H1 (cell line): Measurements from ENCODE around the gene FTMT. TPM values are rescaled to one million over a fixed set of nuclear protein-coding genes. Genes with fewer than 3 reads are reported as not detected.
A peak's percentile ranks its signal among the peaks of the same experiment; 100 is the strongest.

ENCODE experiments used
- CTCF ChIA-PET: fragments of 300-600 bp; sonication (Branson Sonifier 250); formaldehyde crosslinking; loops from one replicate; lab custom pipeline; 2021; ENCODE audit not compliant: partially characterized antibody; lab: Charles Lee
- POLR2A ChIA-PET: fragments of 300-600 bp; sonication (Branson Sonifier 250); formaldehyde crosslinking; loops from one replicate; lab custom pipeline; 2021; ENCODE audit warnings: inconsistent platforms; ENCODE audit not compliant: partially characterized antibody; lab: Charles Lee
- DNase-seq, 2 experiments: peaks; one replicate each; pipeline versions ENCODE4 v3.0.0 to v3.0.0-alpha.2; 2010 to 2022; ENCODE audit warnings: low spot score in 2 of 2, low read depth in 1 of 2, mixed read lengths in 1 of 2
- FAIRE-seq: peaks from 2 replicates; lab custom pipeline; 2011; peaks lifted over from hg19 to GRCh38; lab: Jason Lieb, UNC
- H2AFZ ChIP-seq: 2 replicates; pipeline ENCODE4 v1.8.1; 2012; ENCODE audit warnings: low read length, inconsistent platforms
- H2AK5ac ChIP-seq: 2 replicates; pipeline ENCODE4 v1.6.1; 2013; ENCODE audit warnings: low read depth, low read length
- H2BK120ac ChIP-seq: replicated peaks from 2 replicates; pipeline ENCODE3; 2013; ENCODE audit warnings: low read depth, low read length, inconsistent platforms
- H2BK12ac ChIP-seq: 2 replicates; pipeline ENCODE4 v1.6.1; 2013; ENCODE audit warnings: low read depth, low read length
- H2BK15ac ChIP-seq: 2 replicates; pipeline ENCODE4 v1.6.1; 2013; ENCODE audit warnings: low read length
- H2BK20ac ChIP-seq: 2 replicates; pipeline ENCODE4 v1.6.1; 2013; ENCODE audit warnings: low read length
- H2BK5ac ChIP-seq: 2 replicates; pipeline ENCODE4 v1.6.1; 2013; ENCODE audit warnings: low read depth, low read length
- H3K14ac ChIP-seq: 2 replicates; pipeline ENCODE4 v1.6.1; 2013; ENCODE audit warnings: inconsistent platforms; ENCODE audit not compliant: insufficient read length
- H3K18ac ChIP-seq: 2 replicates; pipeline ENCODE4 v1.6.1; 2013; ENCODE audit warnings: low read length; ENCODE audit errors: extremely low read depth
- H3K23ac ChIP-seq: 2 replicates; pipeline ENCODE4 v1.6.1; 2013; ENCODE audit warnings: inconsistent platforms; ENCODE audit not compliant: insufficient read length
- H3K23me2 ChIP-seq: 2 replicates; pipeline ENCODE4 v1.6.1; 2013; ENCODE audit warnings: low read depth, low read length
- H3K27ac ChIP-seq: 2 replicates; pipeline ENCODE4 v1.6.1; 2011; ENCODE audit warnings: low read depth, low read length, inconsistent platforms
- H3K27me3 ChIP-seq, 4 experiments: replicated peaks in 1 of 4; 1 replicate in 1 of 4; 2 replicates in 3 of 4; pipeline versions ENCODE4 v1.6.1 to v1.8.1; 2011 to 2013; ENCODE audit warnings: low read length in 3 of 4, mild to moderate bottlenecking in 3 of 4, inconsistent platforms in 2 of 4, mixed read lengths in 2 of 4, moderate library complexity in 1 of 4; ENCODE audit not compliant: control insufficient read depth in 3 of 4, insufficient read depth in 3 of 4; ENCODE audit errors: extremely low read depth in 1 of 4
- H3K36me3 ChIP-seq, 4 experiments: 2 replicates each; pipeline versions ENCODE4 v1.6.1 to v1.8.1; 2011 to 2013; ENCODE audit warnings: mild to moderate bottlenecking in 4 of 4, low read length in 3 of 4, moderate library complexity in 2 of 4, control low read depth in 1 of 4, inconsistent platforms in 1 of 4; ENCODE audit not compliant: insufficient read depth in 4 of 4, control insufficient read depth in 2 of 4
- H3K4ac ChIP-seq: replicated peaks from 2 replicates; pipeline ENCODE3; 2013; ENCODE audit warnings: low read length, low read depth, mixed read lengths, inconsistent platforms; ENCODE audit not compliant: insufficient read length
- H3K4me1 ChIP-seq, 4 experiments: replicated peaks in 1 of 4; 1 replicate in 1 of 4; 2 replicates in 3 of 4; pipeline versions ENCODE4 v1.6.1 to v1.8.1; 2011 to 2013; ENCODE audit warnings: low read length in 3 of 4, inconsistent platforms in 2 of 4, mixed read lengths in 1 of 4; ENCODE audit not compliant: insufficient read depth in 4 of 4, control insufficient read depth in 3 of 4
- H3K4me2 ChIP-seq, 2 experiments: 2 replicates each; pipeline versions ENCODE4 v1.6.1 to v1.8.1; 2011 to 2013; ENCODE audit warnings: low read depth in 2 of 2, low read length in 2 of 2, control low read depth in 1 of 2, inconsistent platforms in 1 of 2, mild to moderate bottlenecking in 1 of 2; ENCODE audit not compliant: insufficient read depth in 1 of 2
- H3K4me3 ChIP-seq, 4 experiments: fragments of 200-600, 300-600 bp in 1 of 4; sonication (generic), shearing (Covaris generic), sonication (Bioruptor Twin) in 1 of 4; 2 replicates each; pipeline versions ENCODE4 v1.5.1 to v1.8.1; 2011 to 2016; ENCODE audit warnings: low read length in 4 of 4, low read depth in 3 of 4, control low read depth in 2 of 4, inconsistent platforms in 2 of 4, mild to moderate bottlenecking in 2 of 4, mixed read lengths in 1 of 4, moderate library complexity in 1 of 4; ENCODE audit not compliant: insufficient read depth in 2 of 4; ENCODE audit errors: extremely low read depth in 1 of 4
- H3K56ac ChIP-seq: replicated peaks from 2 replicates; pipeline ENCODE3; 2013; ENCODE audit warnings: low read depth, mild to moderate bottlenecking, mixed read lengths, low read length, inconsistent platforms; ENCODE audit not compliant: insufficient read length
- H3K79me1 ChIP-seq: 2 replicates; pipeline ENCODE4 v1.6.1; 2013; ENCODE audit warnings: low read depth, low read length, control low read depth
- H3K79me2 ChIP-seq, 2 experiments: 2 replicates each; pipeline versions ENCODE4 v1.6.1 to v1.8.1; 2012 to 2013; ENCODE audit warnings: low read length in 2 of 2, mild to moderate bottlenecking in 2 of 2, inconsistent platforms in 1 of 2; ENCODE audit not compliant: insufficient read depth in 2 of 2, control insufficient read depth in 1 of 2
- H3K9ac ChIP-seq, 4 experiments: replicated peaks in 1 of 4; 1 replicate in 1 of 4; 2 replicates in 3 of 4; pipeline versions ENCODE4 v1.6.1 to v1.8.1; 2011 to 2013; ENCODE audit warnings: low read depth in 3 of 4, low read length in 3 of 4, control low read depth in 2 of 4, mild to moderate bottlenecking in 2 of 4, moderate library complexity in 2 of 4, inconsistent platforms in 1 of 4; ENCODE audit errors: extremely low read depth in 1 of 4
- H3K9me3 ChIP-seq, 2 experiments: 2 replicates each; pipeline versions ENCODE4 v1.6.1 to v1.8.1; 2012 to 2013; ENCODE audit warnings: mild to moderate bottlenecking in 2 of 2, moderate library complexity in 2 of 2, control low read depth in 1 of 2, inconsistent platforms in 1 of 2, low read depth in 1 of 2, low read length in 1 of 2, mixed read lengths in 1 of 2; ENCODE audit not compliant: insufficient read depth in 2 of 2
- H4K20me1 ChIP-seq, 2 experiments: replicated peaks in 1 of 2; 2 replicates each; pipeline versions ENCODE3 to v1.8.1; 2011 to 2013; ENCODE audit warnings: inconsistent platforms in 2 of 2, low read length in 2 of 2, mild to moderate bottlenecking in 1 of 2; ENCODE audit not compliant: insufficient read depth in 2 of 2, control insufficient read depth in 1 of 2
- H4K5ac ChIP-seq: 2 replicates; pipeline ENCODE4 v1.6.1; 2013; ENCODE audit warnings: low read length, low read depth, mixed read lengths, inconsistent platforms; ENCODE audit not compliant: insufficient read length
- H4K8ac ChIP-seq: 2 replicates; pipeline ENCODE4 v1.8.0; 2013; ENCODE audit warnings: mild to moderate bottlenecking, moderate library complexity, low read length, inconsistent platforms; ENCODE audit not compliant: insufficient read depth; ENCODE audit errors: extremely low read depth
- H4K91ac ChIP-seq: replicated peaks from 2 replicates; pipeline ENCODE3; 2013; ENCODE audit warnings: low read length, mixed read lengths, inconsistent platforms; ENCODE audit not compliant: insufficient read length
- CTCF ChIP-seq, 3 experiments: IDR thresholded peaks; 1 replicate in 2 of 3; 2 replicates in 1 of 3; pipeline versions ENCODE4 v1.5.1 to v1.6.1; 2011; ENCODE audit warnings: low read length in 3 of 3, mild to moderate bottlenecking in 3 of 3, inconsistent platforms in 2 of 3, low read depth in 1 of 3, moderate library complexity in 1 of 3; ENCODE audit not compliant: insufficient read depth in 1 of 3; ENCODE audit errors: control extremely low read depth in 1 of 3
- RAD21 ChIP-seq, 2 experiments: IDR thresholded peaks in 1 of 2; conservative IDR thresholded peaks in 1 of 2; 2 replicates each; pipeline ENCODE4 v1.6.1; 2011; ENCODE audit warnings: low read depth in 2 of 2, low read length in 2 of 2, improper control_type of control experiment in 1 of 2, inconsistent platforms in 1 of 2, mild to moderate bottlenecking in 1 of 2, moderate library complexity in 1 of 2
- SAP30 ChIP-seq: fragments of 300-600 bp; sonication (generic); IDR thresholded peaks from 2 replicates; pipeline ENCODE4 v1.7.1; 2012; ENCODE audit warnings: low read length, moderate library complexity, mild to moderate bottlenecking, inconsistent platforms; ENCODE audit not compliant: insufficient read depth, insufficient replicate concordance
- whole genome bisulfite sequencing, 2 experiments: shearing (Covaris generic) in 1 of 2; methylation state at CpG; one replicate each; pipeline versions ENCODE4 v1.1.6 to v1.1.7; 2013 to 2015; ENCODE audit warnings: low lambda C conversion rate in 2 of 2, mixed read lengths in 2 of 2, inconsistent platforms in 1 of 2, low coverage in 1 of 2, missing lambda C conversion rate in 1 of 2; ENCODE audit not compliant: insufficient replicate concordance in 2 of 2, insufficient coverage in 1 of 2, insufficient read length in 1 of 2; ENCODE audit errors: extremely low coverage in 1 of 2, missing lambda C conversion rate in 1 of 2; 5-methylcytosine and 5-hydroxymethylcytosine counted together
- polyA plus RNA-seq, 7 experiments: library from polyadenylated mRNA; depleted of rRNA in 3 of 7; stranded (reverse) in 5 of 7; unstranded in 2 of 7; fragments of >200 nt in 5 of 7; fragments of 200-250 nt in 2 of 7; gene quantifications; 1 replicate in 5 of 7; 2 replicates in 1 of 7; 4 replicates in 1 of 7; pipeline versions ENCODE4 v1.2.1 to v1.2.3, GENCODE V29; 2011 to 2013; ENCODE audit warnings: missing spikeins in 2 of 7, mixed read lengths in 2 of 7
- total RNA-seq: library from RNA; stranded (reverse); fragmentation: NEBNext Ultra II Directional; extraction: Animal tissue kit (Norgen Biotek cat#: 25700); gene quantifications from 2 replicates; pipeline ENCODE4 v1.2.1, GENCODE V29; 2021

Gene FTMT
- total and polyA plus RNA-seq, 2 of the 8 experiments (the other 6 are each of a cell fraction or from before 2014, with no cell fraction given), result not detected

GRCh38 chr5:121890297-121890858 lies 38.7 kb downstream of the FTMT start:
- Histone ChIP-seq H3K27ac (no peak overlapping the region), H3K23me2 (no peaks in the 10 kb centered on the region), H2BK20ac (no peak overlapping the region), H3K27me3 (no peaks in the 10 kb centered on the region), H2BK12ac (no peak overlapping the region), H3K79me1 (no peaks in the 10 kb centered on the region), H4K5ac (no peak overlapping the region), H3K18ac (no peak overlapping the region), H3K4me1 (no peaks in the 10 kb centered on the region), H4K8ac (no peak overlapping the region), H2AK5ac (no peak overlapping the region), H2BK120ac (no peak overlapping the region), H4K20me1 (no peaks in the 10 kb centered on the region), H3K4me2 (no peak overlapping the region), H3K56ac (no peak overlapping the region), H4K91ac (no peak overlapping the region), H3K9ac (no peak overlapping the region), H3K23ac (no peak overlapping the region), H3K79me2 (no peaks in the 10 kb centered on the region), H2AFZ (peak overlapping the region; percentile 65; the same call in 1 of the 2 replicates), H3K14ac (no peak overlapping the region), H2BK5ac (no peak overlapping the region), H3K4me3 (no peak overlapping the region), H3K4ac (no peak overlapping the region), H3K36me3 (no peaks in the 10 kb centered on the region), H3K9me3 (no peaks in the 10 kb centered on the region), H2BK15ac (no peak overlapping the region)
- ChIA-PET POLR2A (no interaction called here), CTCF (interaction anchor here (0.9 kb wide), 1 partner anchor 570 kb away, joined by 3 read pairs; no protein-coding TSS in a partner anchor)
- FAIRE-seq, result no peak
- no peak for DNase-seq
- 93% methylated on average over 11 of the region's 11 CpGs; no CpG with 5 or more reads in 1 of the 2 experiments for WGBS, 2 experiments
- no peak for TF ChIP-seq SAP30
- TF ChIP-seq RAD21 (IDR thresholded peaks at IDR 0.05 in 1 of 2, conservative IDR thresholded peaks at IDR 0.05 in 1 of 2; ENCODE audit: low read depth in 2 of 2, low read length in 2 of 2), result peak; percentile 74 to 77
- peak; percentile 34 to 55 (median 37) for TF ChIP-seq CTCF (IDR thresholded peaks at IDR 0.05; ENCODE audit: control extremely low read depth in 1 of 3, insufficient read depth in 1 of 3, low read depth in 1 of 3, low read length in 3 of 3)
